Neuronal stem cell (in vitro differentiated cells): ENCODE results near the gene SRRT.

ENCODE experiments used
- DNase-seq: peaks from one replicate; pipeline ENCODE4 v3.0.0-alpha.2; 2013; ENCODE audit warnings: low spot score
- H2AFZ ChIP-seq: one replicate; pipeline ENCODE4 v1.6.1; 2013; ENCODE audit warnings: mild to moderate bottlenecking, low read length, inconsistent platforms
- H2AK5ac ChIP-seq: 2 replicates; pipeline ENCODE4 v1.6.1; 2013; ENCODE audit warnings: low read depth, mild to moderate bottlenecking, inconsistent platforms, low read length, moderate library complexity, mixed read lengths
- H2BK120ac ChIP-seq: 2 replicates; pipeline ENCODE4 v1.6.1; 2013; ENCODE audit warnings: low read depth, mild to moderate bottlenecking, inconsistent platforms, low read length, moderate library complexity, mixed read lengths
- H2BK12ac ChIP-seq: one replicate; pipeline ENCODE4 v1.6.1; 2013; ENCODE audit warnings: low read length, inconsistent platforms
- H2BK15ac ChIP-seq: 2 replicates; pipeline ENCODE4 v1.6.1; 2013; ENCODE audit warnings: mild to moderate bottlenecking, low read length, inconsistent platforms, mixed read lengths
- H2BK5ac ChIP-seq: one replicate; pipeline ENCODE4 v1.6.1; 2013; ENCODE audit warnings: inconsistent platforms, mild to moderate bottlenecking, low read length, moderate library complexity
- H3K14ac ChIP-seq: one replicate; pipeline ENCODE4 v1.6.1; 2013; ENCODE audit warnings: low read length, inconsistent platforms
- H3K18ac ChIP-seq: 2 replicates; pipeline ENCODE4 v1.6.1; 2013; ENCODE audit warnings: low read length, inconsistent platforms
- H3K23ac ChIP-seq: 2 replicates; pipeline ENCODE4 v1.6.1; 2013; ENCODE audit warnings: low read depth, mild to moderate bottlenecking, mixed read lengths, low read length, inconsistent platforms; ENCODE audit not compliant: poor library complexity
- H3K27ac ChIP-seq: replicated peaks from 3 replicates; pipeline ENCODE4 v1.5.1; 2013; ENCODE audit warnings: low read length, inconsistent platforms
- H3K27me3 ChIP-seq, 3 experiments: 2 replicates each; pipeline ENCODE4 v1.6.1; 2013; ENCODE audit warnings: low read length in 3 of 3, mild to moderate bottlenecking in 2 of 3, inconsistent platforms in 1 of 3, low read depth in 1 of 3, mixed read lengths in 1 of 3, moderate library complexity in 1 of 3; ENCODE audit not compliant: control insufficient read depth in 3 of 3, insufficient read depth in 3 of 3
- H3K36me3 ChIP-seq, 2 donors: replicated peaks in 1 of 2; 2 replicates each; pipeline ENCODE4 v1.6.1; 2013; ENCODE audit warnings: low read length in 2 of 2; ENCODE audit not compliant: control insufficient read depth in 2 of 2, insufficient read depth in 2 of 2
- H3K4ac ChIP-seq: 2 replicates; pipeline ENCODE4 v1.6.1; 2013; ENCODE audit warnings: inconsistent platforms, mild to moderate bottlenecking, low read length, moderate library complexity
- H3K4me1 ChIP-seq, 2 donors: 1 replicate in 1 of 2; 2 replicates in 1 of 2; pipeline ENCODE4 v1.6.1; 2013; ENCODE audit warnings: low read length in 2 of 2, low read depth in 1 of 2; ENCODE audit not compliant: control insufficient read depth in 2 of 2, insufficient read depth in 1 of 2
- H3K4me2 ChIP-seq: one replicate; pipeline ENCODE4 v1.6.1; 2013; ENCODE audit warnings: mild to moderate bottlenecking, low read length, inconsistent platforms; ENCODE audit not compliant: insufficient read depth, poor library complexity, severe bottlenecking
- H3K4me3 ChIP-seq, 2 donors: 2 replicates each; pipeline ENCODE4 v1.5.1; 2013; ENCODE audit warnings: low read length in 2 of 2, mild to moderate bottlenecking in 2 of 2, inconsistent platforms in 1 of 2, moderate library complexity in 1 of 2
- H3K79me1 ChIP-seq: one replicate; pipeline ENCODE4 v1.6.1; 2013; ENCODE audit warnings: low read depth, mild to moderate bottlenecking, inconsistent platforms, low read length, moderate library complexity
- H3K9ac ChIP-seq: one replicate; pipeline ENCODE4 v1.6.1; 2013; ENCODE audit warnings: mild to moderate bottlenecking, low read depth, low read length, inconsistent platforms; ENCODE audit not compliant: poor library complexity
- H3K9me3 ChIP-seq, 2 donors: replicated peaks in 1 of 2; 2 replicates each; pipeline versions ENCODE3 to v1.6.1; 2013; ENCODE audit warnings: low read length in 2 of 2, mild to moderate bottlenecking in 2 of 2, inconsistent platforms in 1 of 2, low read depth in 1 of 2, mixed read lengths in 1 of 2, moderate library complexity in 1 of 2; ENCODE audit not compliant: control insufficient read depth in 2 of 2, insufficient read depth in 1 of 2
- H4K8ac ChIP-seq: one replicate; pipeline ENCODE4 v1.6.1; 2013; ENCODE audit warnings: low read depth, mild to moderate bottlenecking, inconsistent platforms, low read length, moderate library complexity
- H4K91ac ChIP-seq: one replicate; pipeline ENCODE4 v1.6.1; 2013; ENCODE audit warnings: low read length, low read depth, mild to moderate bottlenecking, inconsistent platforms; ENCODE audit not compliant: poor library complexity
- WGBS, 2 donors: extraction: QIAGEN DNeasy Blood & Tissue Kit; methylation state at CpG; one replicate each; pipeline ENCODE4 v1.1.7; 2013; ENCODE audit warnings: missing lambda C conversion rate in 2 of 2, mixed read lengths in 1 of 2; ENCODE audit not compliant: insufficient read length in 2 of 2, insufficient replicate concordance in 1 of 2; ENCODE audit errors: extremely low coverage in 2 of 2; 5-methylcytosine and 5-hydroxymethylcytosine counted together

SRRT gene

DNA sequence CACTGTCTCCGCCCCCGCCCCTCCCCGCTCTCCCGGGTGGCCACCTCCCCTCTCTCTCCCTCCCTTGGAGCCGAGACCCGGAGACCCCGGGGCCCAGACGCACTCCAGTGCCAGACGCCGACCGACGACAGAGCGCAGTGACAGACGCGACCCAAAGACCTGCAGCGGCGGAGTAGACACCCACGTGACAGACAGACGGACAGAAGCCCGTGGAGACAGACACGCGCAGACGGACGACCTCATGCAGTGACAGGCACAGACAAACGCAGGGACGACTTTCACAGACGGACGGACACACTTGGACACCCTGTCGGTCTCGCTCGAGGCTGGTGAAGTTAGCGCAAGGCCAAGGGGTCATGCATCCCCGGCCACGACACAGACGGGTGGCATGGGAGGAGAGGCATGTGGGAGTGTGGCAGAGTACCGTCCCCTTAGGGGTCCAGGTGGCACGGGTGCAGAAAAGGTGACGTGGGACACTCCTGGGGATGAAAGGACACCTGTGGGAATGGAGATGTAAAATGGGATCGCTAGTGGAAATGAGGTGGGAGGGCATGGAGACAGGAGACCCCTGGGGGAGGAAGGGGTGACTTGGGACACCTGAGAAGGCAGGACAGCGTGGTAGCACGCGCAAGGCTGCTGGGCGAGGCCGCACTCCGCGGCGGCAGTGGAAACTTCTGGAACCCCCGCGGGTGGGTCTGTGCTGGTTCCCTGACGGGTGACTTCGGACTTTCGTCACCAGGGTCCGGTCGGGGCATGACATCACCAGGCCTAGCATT lies 21.2 kb downstream of the SRRT start:
- Histone ChIP-seq H3K79me1 (no peaks in the 10 kb centered on the region), H3K9ac (no peak overlapping the region), H2AFZ (peak overlapping the region; percentile 84), H2BK15ac (peak overlapping the region; percentile 79), H3K14ac (no peak overlapping the region), H3K27ac (no peak overlapping the region), H3K4me3 (peak overlapping the region; percentile 15 to 61), H2BK5ac (no peak overlapping the region), H2BK12ac (no peak overlapping the region), H3K18ac (no peak overlapping the region), H4K8ac (no peak overlapping the region), H3K4ac (no peak overlapping the region), H3K9me3 (no peaks in the 10 kb centered on the region), H4K91ac (no peak overlapping the region), H3K36me3 (no peaks in the 10 kb centered on the region), H2BK120ac (no peak overlapping the region), H3K27me3 (peaks cover 15 to 26% (median 21%) of the 10 kb centered on the region in 3 experiments), H3K4me2 (peak overlapping the region; percentile 83), H3K23ac (peak overlapping the region; percentile 95), H3K4me1 (peaks cover 19 to 25% of the 10 kb centered on the region in 2 donors), H2AK5ac (peak overlapping the region; percentile 1)
- WGBS, 2 donors = no CpG with 5 or more reads among the region's 54 CpGs
- DNase-seq = no peak

DNA sequence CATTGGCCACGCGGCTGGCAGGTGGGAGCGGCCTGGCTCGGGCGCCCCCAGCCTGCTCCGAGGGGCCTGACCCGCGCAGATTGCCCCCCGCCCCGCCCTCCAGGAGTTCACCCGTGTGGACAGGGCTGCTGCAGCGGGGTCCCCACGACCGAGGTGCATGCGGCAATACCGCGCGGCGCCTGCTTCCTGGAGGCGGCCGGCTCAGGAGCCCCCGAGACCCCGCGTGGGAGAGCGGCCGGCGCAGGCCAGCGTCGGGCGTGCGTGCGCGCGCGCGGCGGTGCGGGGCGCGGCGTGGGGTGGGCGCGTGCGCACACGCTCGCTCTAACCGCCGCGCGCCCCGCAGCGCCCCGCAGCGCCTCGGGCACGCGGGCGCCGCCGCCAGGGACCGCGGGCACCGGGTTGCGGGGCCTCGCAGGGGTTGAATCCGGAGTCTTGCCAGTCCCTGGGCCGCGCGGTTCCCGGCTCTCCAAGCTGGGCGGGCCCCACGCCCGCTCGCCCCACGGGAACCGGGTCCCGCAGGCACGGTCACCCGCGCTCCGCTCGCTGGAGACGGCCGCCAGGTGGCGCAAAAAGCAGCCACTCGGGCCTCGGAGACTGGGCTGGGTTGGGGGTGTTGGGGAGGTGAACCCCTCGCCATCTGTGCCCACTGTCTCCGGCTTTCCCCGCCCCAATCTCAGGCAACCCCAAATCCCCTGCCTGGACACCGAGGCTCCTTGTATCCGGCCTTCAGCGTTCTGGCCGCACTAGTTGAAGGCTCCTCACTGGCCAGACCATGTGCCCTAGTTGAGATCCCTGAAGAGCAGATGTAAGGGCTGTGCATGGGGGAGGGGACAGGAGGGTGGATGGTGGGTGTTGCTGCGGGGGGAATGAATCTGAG lies 22.1 kb downstream of the SRRT start:
- WGBS, 2 donors = no CpG with 5 or more reads among the region's 95 CpGs
- Histone ChIP-seq H3K27ac (no peak overlapping the region), H2AFZ (peak overlapping the region; percentile 84), H3K9ac (peak overlapping the region; percentile 71), H3K4me3 (peak overlapping the region; percentile 33 to 76), H3K14ac (no peak overlapping the region), H4K8ac (no peak overlapping the region), H2BK5ac (no peak overlapping the region), H3K23ac (peak overlapping the region; percentile 8), H3K27me3 (peaks cover 15 to 26% (median 23%) of the 10 kb centered on the region in 3 experiments), H3K18ac (peak overlapping the region; percentile 33), H2BK120ac (no peak overlapping the region), H3K4me1 (peaks cover 17 to 19% of the 10 kb centered on the region in 2 donors), H2BK12ac (no peak overlapping the region), H4K91ac (no peak overlapping the region), H3K36me3 (no peaks in the 10 kb centered on the region), H3K79me1 (no peaks in the 10 kb centered on the region), H3K4ac (no peak overlapping the region), H2AK5ac (peak overlapping the region; percentile 1), H2BK15ac (no peak overlapping the region), H3K4me2 (peak overlapping the region; percentile 83), H3K9me3 (no peaks in the 10 kb centered on the region)
- no peak for DNase-seq

DNA sequence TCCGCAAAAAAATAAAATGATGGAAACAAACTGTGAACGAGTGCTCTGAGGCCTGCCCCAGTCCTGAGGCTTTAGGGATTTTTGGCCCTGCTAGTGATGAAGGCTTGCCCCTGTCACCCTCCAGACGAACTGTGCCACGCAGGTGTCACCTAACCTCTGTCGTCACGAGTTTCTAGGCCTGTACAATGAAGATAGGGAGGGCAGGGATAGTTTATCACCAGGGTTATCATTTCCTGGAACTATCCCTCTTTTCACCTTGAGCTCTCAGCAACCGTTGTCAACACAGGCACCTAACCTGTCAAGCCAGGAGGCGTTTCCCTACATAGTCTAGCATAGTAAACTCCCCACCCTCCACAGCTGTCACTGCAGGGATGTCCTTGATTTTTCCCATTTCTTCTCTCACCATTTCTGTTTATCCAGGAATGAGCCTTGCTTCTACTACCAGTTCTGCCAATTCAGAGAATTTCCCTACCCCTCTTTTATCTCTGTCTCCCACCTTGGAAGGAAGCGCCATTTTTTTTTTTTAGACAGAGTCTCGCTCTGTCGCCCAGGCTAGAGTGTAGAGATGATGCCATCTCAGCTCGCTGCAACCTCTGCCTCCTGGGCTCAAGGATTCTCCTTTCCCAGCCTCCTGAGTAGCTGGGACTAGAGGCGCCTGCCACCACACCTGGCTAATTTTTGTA lies 23.0 kb downstream of the SRRT start:
- no CpG with 5 or more reads among the region's 13 CpGs for WGBS, 2 donors

More for the DNA sequence above, 23.0 kb downstream of the SRRT start:
- peaks cover 15 to 17% of the 10 kb centered on the region in 2 donors for H3K4me1 ChIP-seq
- H3K4ac ChIP-seq = no peak overlapping the region
- no peak overlapping the region for H2AK5ac ChIP-seq
- no peak overlapping the region for H3K4me3 ChIP-seq
- no peak overlapping the region for H2BK12ac ChIP-seq
- H3K14ac ChIP-seq = no peak overlapping the region
- no peaks in the 10 kb centered on the region for H3K9me3 ChIP-seq
- H4K8ac ChIP-seq = no peak overlapping the region
- H3K36me3 ChIP-seq = no peaks in the 10 kb centered on the region
- H3K4me2 ChIP-seq = no peak overlapping the region
- H3K9ac ChIP-seq = no peak overlapping the region
- H2AFZ ChIP-seq = no peak overlapping the region
- peaks cover 15 to 26% (median 24%) of the 10 kb centered on the region in 3 experiments for H3K27me3 ChIP-seq
- no peak for DNase-seq
- H4K91ac ChIP-seq = no peak overlapping the region
- no peak overlapping the region for H2BK15ac ChIP-seq
- H2BK5ac ChIP-seq = no peak overlapping the region
- H3K79me1 ChIP-seq = no peaks in the 10 kb centered on the region
- no peak overlapping the region for H2BK120ac ChIP-seq
- H3K18ac ChIP-seq = no peak overlapping the region
- no peak overlapping the region for H3K23ac ChIP-seq
- H3K27ac ChIP-seq = no peak overlapping the region
